DND-41 (cell line): ENCODE results near the gene ARMC9.
"Not testable (repeated sequence)": the region's sequence is repeated elsewhere in the genome, so short reads cannot be mapped to it uniquely, and the experiment has no call there.

ENCODE experiments used
- ATAC-seq: fragments of 200-7000 bp; cut with Tn5 transposase; 3 replicates; pipeline ENCODE4 v1.9.1; 2021; ENCODE audit warnings: low read depth; ENCODE audit not compliant: insufficient read depth
- DNase-seq: peaks from one replicate; pipeline ENCODE4 v3.0.0-alpha.2; 2020
- H2AFZ ChIP-seq: 2 replicates; pipeline ENCODE4 v1.6.0; 2012; ENCODE audit warnings: low read depth, low read length
- H3K27ac ChIP-seq: 2 replicates; pipeline ENCODE4 v1.5.1; 2012; ENCODE audit warnings: low read length, inconsistent platforms
- H3K27me3 ChIP-seq: fragments of 200-600 bp; sonication (generic); 2 replicates; pipeline ENCODE4 v1.6.0; 2012; ENCODE audit warnings: low read length, mild to moderate bottlenecking, inconsistent platforms; ENCODE audit not compliant: insufficient read depth, poor library complexity
- H3K36me3 ChIP-seq: 2 replicates; pipeline ENCODE4 v1.5.1; 2012; ENCODE audit warnings: low read length, inconsistent platforms; ENCODE audit not compliant: insufficient read depth
- H3K4me1 ChIP-seq: 2 replicates; pipeline ENCODE4 v1.5.1; 2012; ENCODE audit warnings: mild to moderate bottlenecking, low read length; ENCODE audit not compliant: insufficient read depth
- H3K4me2 ChIP-seq: 2 replicates; pipeline ENCODE4 v1.6.0; 2012; ENCODE audit warnings: mild to moderate bottlenecking, moderate library complexity, low read length, inconsistent platforms; ENCODE audit not compliant: insufficient read depth
- H3K4me3 ChIP-seq, 2 experiments: fragments of 200-600 bp in 1 of 2; shearing (Covaris generic) in 1 of 2; 2 replicates each; pipeline ENCODE4 v1.5.1; 2012 to 2016; ENCODE audit warnings: inconsistent platforms in 2 of 2, low read length in 2 of 2, mild to moderate bottlenecking in 2 of 2, low read depth in 1 of 2, moderate library complexity in 1 of 2
- H3K79me2 ChIP-seq: 2 replicates; pipeline ENCODE4 v1.6.0; 2012; ENCODE audit warnings: low read length, inconsistent platforms; ENCODE audit not compliant: insufficient read depth
- H3K9ac ChIP-seq: 2 replicates; pipeline ENCODE4 v1.6.0; 2012; ENCODE audit warnings: low read depth, mild to moderate bottlenecking, inconsistent platforms, low read length, moderate library complexity
- H3K9me3 ChIP-seq: 2 replicates; pipeline ENCODE4 v1.5.1; 2012; ENCODE audit warnings: low read length, moderate library complexity, mild to moderate bottlenecking, inconsistent platforms; ENCODE audit not compliant: insufficient read depth, severe bottlenecking
- H4K20me1 ChIP-seq: 2 replicates; pipeline ENCODE4 v1.6.0; 2012; ENCODE audit warnings: low read length; ENCODE audit not compliant: insufficient read depth
- EZH2 ChIP-seq: IDR thresholded peaks from 3 replicates; pipeline ENCODE4 v1.6.1; 2012; ENCODE audit warnings: borderline replicate concordance, low read depth, mild to moderate bottlenecking, moderate library complexity, low read length, inconsistent platforms; ENCODE audit not compliant: severe bottlenecking
- TF ChIP-seq, protein P1 (sequence below): IDR thresholded peaks from 2 replicates; pipeline ENCODE4 v1.5.1; 2012; ENCODE audit warnings: borderline replicate concordance, low read length, moderate library complexity, mild to moderate bottlenecking; ENCODE audit not compliant: poor library complexity, severe bottlenecking; ENCODE audit errors: extremely low read depth

The ARMC9 gene

DNA sequence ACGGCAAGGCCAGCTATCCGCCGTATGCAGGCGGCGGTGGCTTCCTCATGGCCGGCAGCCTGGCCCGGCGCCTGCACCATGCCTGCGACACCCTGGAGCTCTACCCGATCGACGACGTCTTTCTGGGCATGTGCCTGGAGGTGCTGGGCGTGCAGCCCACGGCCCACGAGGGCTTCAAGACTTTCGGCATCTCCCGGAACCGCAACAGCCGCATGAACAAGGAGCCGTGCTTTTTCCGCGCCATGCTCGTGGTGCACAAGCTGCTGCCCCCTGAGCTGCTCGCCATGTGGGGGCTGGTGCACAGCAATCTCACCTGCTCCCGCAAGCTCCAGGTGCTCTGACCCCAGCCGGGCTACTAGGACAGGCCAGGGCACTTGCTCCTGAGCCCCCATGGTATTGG is 200.2 kb downstream of the ARMC9 start:
- H3K9ac ChIP-seq = no peak overlapping the region
- DNase-seq (no peak), ATAC-seq (no peak)
- H3K79me2 ChIP-seq = no peaks in the 10 kb centered on the region
- H3K4me1 ChIP-seq = no peaks in the 10 kb centered on the region
- no peak overlapping the region for H2AFZ ChIP-seq
- no peaks in the 10 kb centered on the region for H3K36me3 ChIP-seq
- no peak overlapping the region for H3K4me3 ChIP-seq
- H3K27me3 ChIP-seq = peaks cover 7% of the 10 kb centered on the region
- no peak overlapping the region for H3K27ac ChIP-seq
- TF ChIP-seq EZH2 = no peak
- TF ChIP-seq, protein P1, sequence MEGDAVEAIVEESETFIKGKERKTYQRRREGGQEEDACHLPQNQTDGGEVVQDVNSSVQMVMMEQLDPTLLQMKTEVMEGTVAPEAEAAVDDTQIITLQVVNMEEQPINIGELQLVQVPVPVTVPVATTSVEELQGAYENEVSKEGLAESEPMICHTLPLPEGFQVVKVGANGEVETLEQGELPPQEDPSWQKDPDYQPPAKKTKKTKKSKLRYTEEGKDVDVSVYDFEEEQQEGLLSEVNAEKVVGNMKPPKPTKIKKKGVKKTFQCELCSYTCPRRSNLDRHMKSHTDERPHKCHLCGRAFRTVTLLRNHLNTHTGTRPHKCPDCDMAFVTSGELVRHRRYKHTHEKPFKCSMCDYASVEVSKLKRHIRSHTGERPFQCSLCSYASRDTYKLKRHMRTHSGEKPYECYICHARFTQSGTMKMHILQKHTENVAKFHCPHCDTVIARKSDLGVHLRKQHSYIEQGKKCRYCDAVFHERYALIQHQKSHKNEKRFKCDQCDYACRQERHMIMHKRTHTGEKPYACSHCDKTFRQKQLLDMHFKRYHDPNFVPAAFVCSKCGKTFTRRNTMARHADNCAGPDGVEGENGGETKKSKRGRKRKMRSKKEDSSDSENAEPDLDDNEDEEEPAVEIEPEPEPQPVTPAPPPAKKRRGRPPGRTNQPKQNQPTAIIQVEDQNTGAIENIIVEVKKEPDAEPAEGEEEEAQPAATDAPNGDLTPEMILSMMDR = no peak
- H3K9me3 ChIP-seq = no peaks in the 10 kb centered on the region
- peaks cover 2% of the 10 kb centered on the region; the same call in 1 of the 2 replicates for H4K20me1 ChIP-seq
- no peak overlapping the region for H3K4me2 ChIP-seq

DNA sequence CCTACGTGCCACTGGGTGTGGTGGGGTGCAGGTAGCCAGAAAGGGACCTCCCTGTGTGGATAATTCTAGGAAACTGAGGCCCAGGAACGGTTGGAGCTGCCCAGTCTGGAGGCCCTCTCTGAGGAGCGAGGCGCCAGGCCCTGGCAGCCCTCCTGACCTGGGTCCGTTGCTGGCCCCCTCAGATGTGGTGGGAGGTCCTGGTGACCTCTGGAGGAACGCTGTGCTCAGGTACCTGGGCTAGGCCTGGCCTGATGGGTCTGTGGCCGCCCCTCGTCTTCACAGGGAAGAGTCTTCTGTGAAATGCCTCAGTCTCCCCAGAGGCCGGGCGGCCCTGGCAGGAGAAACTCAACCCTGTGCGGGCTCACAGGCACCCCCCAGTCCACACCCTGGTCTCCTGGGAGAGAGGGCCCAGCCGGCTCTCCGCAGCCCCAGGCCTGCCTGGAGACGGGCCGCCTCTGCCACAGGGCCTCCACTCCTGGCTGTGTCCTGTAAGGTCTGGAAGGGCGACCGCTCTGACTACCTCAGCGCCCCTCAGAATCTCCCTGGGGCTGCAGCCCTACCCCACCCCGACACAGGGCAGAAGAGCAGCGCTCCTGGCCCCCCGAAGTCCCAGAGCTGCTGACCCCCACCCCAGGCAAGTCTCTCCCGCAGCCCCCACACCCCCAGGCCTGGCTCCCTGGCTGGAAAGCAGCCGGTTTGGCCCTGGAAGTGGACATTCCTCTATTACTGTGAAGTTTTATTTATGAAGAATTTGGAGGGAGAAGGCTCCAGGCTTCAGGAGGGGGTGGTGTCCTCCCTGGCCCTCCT is 200.8 kb downstream of the ARMC9 start:
- DNase-seq (no peak), ATAC-seq (no peak)
- Histone ChIP-seq H3K27me3 (peaks cover 7% of the 10 kb centered on the region), H3K4me2 (no peak overlapping the region), H3K4me3 (no peak overlapping the region), H3K79me2 (no peaks in the 10 kb centered on the region), H2AFZ (no peak overlapping the region), H3K4me1 (no peaks in the 10 kb centered on the region), H3K27ac (no peak overlapping the region), H3K36me3 (no peaks in the 10 kb centered on the region), H3K9me3 (no peaks in the 10 kb centered on the region), H3K9ac (no peak overlapping the region), H4K20me1 (peaks cover 2% of the 10 kb centered on the region; the same call in 1 of the 2 replicates)
- TF ChIP-seq, protein P1 = no peak
- TF ChIP-seq EZH2 = no peak

DNA sequence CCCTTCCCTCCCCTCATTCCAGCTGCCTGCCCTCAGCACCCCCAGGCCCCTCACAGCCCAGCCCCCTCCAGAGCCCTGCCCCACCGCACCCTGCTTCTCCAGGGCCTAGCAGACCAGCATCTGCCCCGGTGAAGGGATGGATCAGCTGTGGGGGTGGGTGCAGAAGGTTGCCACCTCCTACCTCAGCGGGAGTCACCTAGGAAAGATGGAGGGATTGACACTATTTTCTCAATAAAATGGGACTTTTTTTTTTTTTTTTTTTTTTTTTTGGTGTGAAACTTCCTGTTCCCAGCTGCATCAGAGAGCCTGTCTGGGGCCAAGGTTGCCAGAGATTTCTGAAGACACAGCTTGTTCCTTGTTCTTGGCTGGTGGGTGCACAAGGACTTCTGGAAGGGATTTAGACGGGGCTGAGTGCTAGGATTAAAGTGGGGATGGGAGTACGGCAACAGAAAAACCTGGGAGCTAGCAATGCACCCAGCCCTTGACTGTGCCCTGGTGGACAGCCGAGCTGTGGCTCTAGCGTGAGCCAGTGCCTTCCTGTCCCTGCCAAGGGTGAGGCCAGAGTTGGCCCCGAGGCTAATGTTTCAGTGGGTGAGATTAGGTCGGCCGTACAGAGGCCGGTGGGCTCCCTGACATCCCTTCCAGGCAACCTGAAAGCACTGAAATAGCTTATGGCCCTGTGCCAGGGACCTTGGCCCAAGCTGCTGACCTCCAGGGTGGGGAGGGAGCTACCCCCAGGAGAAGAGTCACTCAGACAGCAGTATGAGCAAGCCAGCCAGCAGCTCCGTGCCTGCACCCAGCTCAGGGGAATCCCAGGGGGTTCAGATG is 201.6 kb downstream of the ARMC9 start:
- H3K9ac ChIP-seq = no peak overlapping the region
- no peaks in the 10 kb centered on the region for H3K4me1 ChIP-seq
- no peak overlapping the region for H3K4me2 ChIP-seq
- H3K27ac ChIP-seq = no peak overlapping the region
- peaks cover 2% of the 10 kb centered on the region; the same call in 1 of the 2 replicates for H4K20me1 ChIP-seq
- peaks cover 7% of the 10 kb centered on the region for H3K27me3 ChIP-seq
- H2AFZ ChIP-seq = no peak overlapping the region
- no peaks in the 10 kb centered on the region for H3K79me2 ChIP-seq
- no peak overlapping the region for H3K4me3 ChIP-seq
- ATAC-seq (no peak), DNase-seq (no peak)
- no peaks in the 10 kb centered on the region for H3K36me3 ChIP-seq
- TF ChIP-seq, protein P1 = no peak
- no peak for TF ChIP-seq EZH2
- no peaks in the 10 kb centered on the region for H3K9me3 ChIP-seq

DNA sequence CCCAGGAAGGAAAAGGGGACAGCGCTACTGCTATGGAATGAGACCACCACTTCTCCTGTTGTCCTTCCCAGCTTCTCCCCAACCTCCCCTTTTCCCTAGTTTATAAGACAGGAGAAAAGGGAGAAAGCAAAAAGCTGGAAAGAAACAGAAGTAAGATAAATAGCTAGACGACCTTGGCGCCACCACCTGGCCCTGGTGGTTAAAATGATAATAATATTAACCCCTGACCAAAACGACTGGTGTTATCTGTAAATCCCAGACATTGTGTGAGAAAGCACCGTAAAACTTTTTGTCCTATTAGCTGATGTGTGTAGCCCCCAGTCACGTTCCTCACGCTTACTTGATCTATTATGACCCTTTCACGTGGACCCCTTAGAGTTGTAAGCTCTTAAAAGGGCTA is 202.2 kb downstream of the ARMC9 start:
- H3K9ac ChIP-seq, H4K20me1 ChIP-seq, H3K27ac ChIP-seq, DNase-seq, H3K4me2 ChIP-seq, H3K4me1 ChIP-seq, H3K36me3 ChIP-seq, H3K9me3 ChIP-seq, ATAC-seq, H3K79me2 ChIP-seq, H2AFZ ChIP-seq, H3K4me3 ChIP-seq, H3K27me3 ChIP-seq: not testable (repeated sequence)

DNA sequence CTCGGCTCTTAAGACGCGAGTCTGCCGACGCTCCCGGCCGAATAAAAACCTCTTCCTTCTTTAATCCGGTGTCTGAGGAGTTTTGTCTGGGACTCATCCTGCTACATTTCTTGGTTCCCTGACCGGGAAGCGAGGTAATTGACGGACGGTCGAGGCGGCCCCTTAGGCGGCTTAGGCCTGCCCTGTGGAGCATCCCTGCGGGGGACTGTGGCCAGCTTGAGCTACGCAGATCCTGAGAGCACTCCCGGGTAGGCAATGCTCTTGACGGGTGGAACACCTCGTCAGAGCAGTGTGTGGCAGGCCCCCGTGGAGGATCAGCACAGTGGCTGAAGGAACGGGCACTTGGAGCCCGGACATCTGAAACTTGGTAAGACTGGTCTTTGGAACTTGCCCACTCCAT is 202.7 kb downstream of the ARMC9 start:
- H3K9ac ChIP-seq, H3K4me2 ChIP-seq, H3K27me3 ChIP-seq, H3K36me3 ChIP-seq, H3K27ac ChIP-seq, H4K20me1 ChIP-seq, H2AFZ ChIP-seq, H3K9me3 ChIP-seq, H3K4me3 ChIP-seq, H3K79me2 ChIP-seq, DNase-seq, ATAC-seq, H3K4me1 ChIP-seq: not testable (repeated sequence)
